Fibroblast of lung (primary cell): ENCODE results near the gene SRSF5. TPM values are rescaled to one million over a fixed set of nuclear protein-coding genes. Genes with fewer than 3 reads are reported as not detected.

Source experiments
- DNase-seq, 2 donors: peaks; one replicate each; pipeline versions ENCODE4 v3.0.0 to v3.0.0-alpha.2; 2010; ENCODE audit warnings: low read depth in 2 of 2
- H2AFZ ChIP-seq: 2 replicates; pipeline ENCODE4 v1.5.1; 2012; ENCODE audit warnings: low read length, control low read depth, inconsistent platforms
- H3K27ac ChIP-seq: 2 replicates; pipeline ENCODE4 v1.5.1; 2011; ENCODE audit warnings: low read length, control low read depth; ENCODE audit not compliant: insufficient read depth
- H3K27me3 ChIP-seq: 2 replicates; pipeline ENCODE4 v1.5.1; 2011; ENCODE audit warnings: mild to moderate bottlenecking, low read length; ENCODE audit not compliant: control insufficient read depth, insufficient read depth
- H3K36me3 ChIP-seq: 2 replicates; pipeline ENCODE4 v1.5.1; 2011; ENCODE audit warnings: low read length; ENCODE audit not compliant: control insufficient read depth, insufficient read depth
- H3K4me1 ChIP-seq: 2 replicates; pipeline ENCODE4 v1.5.1; 2011; ENCODE audit warnings: low read length; ENCODE audit not compliant: control insufficient read depth, insufficient read depth; ENCODE audit errors: extremely low read depth
- H3K4me2 ChIP-seq: 2 replicates; pipeline ENCODE4 v1.5.1; 2011; ENCODE audit warnings: low read length, control low read depth; ENCODE audit not compliant: insufficient read depth; ENCODE audit errors: extremely low read depth
- H3K4me3 ChIP-seq, 4 experiments: fragments of 200-600 bp in 1 of 4; sonication (generic) in 1 of 4; replicated peaks in 1 of 4; 2 replicates each; pipeline ENCODE4 v1.5.1; 2011 to 2016; ENCODE audit warnings: low read length in 4 of 4, low read depth in 3 of 4, mild to moderate bottlenecking in 3 of 4, control low read depth in 2 of 4, inconsistent platforms in 1 of 4, mixed read lengths in 1 of 4; ENCODE audit not compliant: insufficient read depth in 1 of 4; ENCODE audit errors: control extremely low read depth in 1 of 4
- H3K79me2 ChIP-seq: 2 replicates; pipeline ENCODE4 v1.5.1; 2012; ENCODE audit warnings: mild to moderate bottlenecking, low read length, inconsistent platforms; ENCODE audit not compliant: control insufficient read depth, insufficient read depth
- H3K9ac ChIP-seq: 2 replicates; pipeline ENCODE4 v1.5.1; 2011; ENCODE audit warnings: mild to moderate bottlenecking, low read length, control low read depth; ENCODE audit not compliant: insufficient read depth
- H3K9me3 ChIP-seq: 2 replicates; pipeline ENCODE4 v1.5.1; 2012; ENCODE audit warnings: low read depth, low read length; ENCODE audit not compliant: control insufficient read depth, insufficient read depth
- H4K20me1 ChIP-seq: 2 replicates; pipeline ENCODE4 v1.5.1; 2011; ENCODE audit warnings: low read length; ENCODE audit not compliant: control insufficient read depth, insufficient read depth; ENCODE audit errors: extremely low read depth
- EZH2 ChIP-seq: IDR thresholded peaks from 2 replicates; pipeline ENCODE4 v1.5.1; 2012; ENCODE audit warnings: low read length, control low read depth, mild to moderate bottlenecking; ENCODE audit errors: missing control alignments
- polyA plus RNA-seq, 2 donors: library from polyadenylated mRNA; depleted of rRNA in 1 of 2; stranded (reverse) in 1 of 2; unstranded in 1 of 2; fragments of >200 nt; gene quantifications; 2 replicates each; pipeline ENCODE4 v1.2.1, GENCODE V29; 2011 to 2012; ENCODE audit warnings: missing spikeins in 1 of 2
- total RNA-seq: library from RNA; depleted of rRNA; stranded (reverse); fragments of >200 nt; gene quantifications from 2 replicates; pipeline ENCODE4 v1.2.1, GENCODE V29; 2014
- TF ChIP-seq, protein P1 (sequence below), 2 donors: IDR thresholded peaks in 1 of 2; conservative IDR thresholded peaks in 1 of 2; 1 replicate in 1 of 2; 2 replicates in 1 of 2; pipeline ENCODE4 v1.5.1; 2011 to 2012; ENCODE audit warnings: low read length in 2 of 2, control low read depth in 1 of 2, inconsistent platforms in 1 of 2, low read depth in 1 of 2, mild to moderate bottlenecking in 1 of 2

The SRSF5 gene
- total and polyA plus RNA-seq, 2 donors (not counting 1 experiment from before 2014, with no cell fraction given) = 141 to 283 TPM

- Histone ChIP-seq H2AFZ (no peak overlapping the region), H4K20me1 (no peaks in the 10 kb centered on the region), H3K27me3 (no peaks in the 10 kb centered on the region), H3K9ac (no peak overlapping the region), H3K36me3 (no peaks in the 10 kb centered on the region), H3K4me2 (no peak overlapping the region), H3K27ac (no peak overlapping the region), H3K4me1 (no peaks in the 10 kb centered on the region), H3K79me2 (no peaks in the 10 kb centered on the region), H3K4me3 (no peak overlapping the region), H3K9me3 (no peaks in the 10 kb centered on the region)
- TF ChIP-seq, protein P1, sequence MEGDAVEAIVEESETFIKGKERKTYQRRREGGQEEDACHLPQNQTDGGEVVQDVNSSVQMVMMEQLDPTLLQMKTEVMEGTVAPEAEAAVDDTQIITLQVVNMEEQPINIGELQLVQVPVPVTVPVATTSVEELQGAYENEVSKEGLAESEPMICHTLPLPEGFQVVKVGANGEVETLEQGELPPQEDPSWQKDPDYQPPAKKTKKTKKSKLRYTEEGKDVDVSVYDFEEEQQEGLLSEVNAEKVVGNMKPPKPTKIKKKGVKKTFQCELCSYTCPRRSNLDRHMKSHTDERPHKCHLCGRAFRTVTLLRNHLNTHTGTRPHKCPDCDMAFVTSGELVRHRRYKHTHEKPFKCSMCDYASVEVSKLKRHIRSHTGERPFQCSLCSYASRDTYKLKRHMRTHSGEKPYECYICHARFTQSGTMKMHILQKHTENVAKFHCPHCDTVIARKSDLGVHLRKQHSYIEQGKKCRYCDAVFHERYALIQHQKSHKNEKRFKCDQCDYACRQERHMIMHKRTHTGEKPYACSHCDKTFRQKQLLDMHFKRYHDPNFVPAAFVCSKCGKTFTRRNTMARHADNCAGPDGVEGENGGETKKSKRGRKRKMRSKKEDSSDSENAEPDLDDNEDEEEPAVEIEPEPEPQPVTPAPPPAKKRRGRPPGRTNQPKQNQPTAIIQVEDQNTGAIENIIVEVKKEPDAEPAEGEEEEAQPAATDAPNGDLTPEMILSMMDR (conservative IDR thresholded peaks at IDR 0.05 in 1 of 2, IDR thresholded peaks at IDR 0.05 in 1 of 2; ENCODE audit: low read depth in 1 of 2, low read length in 2 of 2) = no peak
- TF ChIP-seq EZH2 = no peak
- DNase-seq = no peak
Measured at GRCh38 chr14:69784942-69785341, 18.0 kb downstream of the SRSF5 start.

DNA sequence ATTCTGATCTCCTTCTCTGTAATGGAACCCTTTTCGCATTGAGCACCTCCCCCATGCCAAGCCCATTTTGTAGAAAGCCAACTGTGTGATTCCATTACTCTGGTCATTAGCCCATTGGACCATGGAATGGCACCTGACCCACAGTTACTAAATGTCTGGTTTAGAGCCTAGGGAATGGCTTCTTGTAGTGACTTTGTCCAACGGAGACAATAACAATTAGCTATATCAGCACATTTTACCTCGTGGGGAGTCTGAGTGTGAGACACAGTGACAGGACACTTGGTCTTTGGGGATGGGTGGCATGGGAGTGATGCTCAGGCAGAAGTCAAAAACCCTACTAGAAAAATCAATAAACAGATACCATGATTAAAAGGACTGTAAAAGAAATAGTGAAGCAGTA, 19.7 kb downstream of the SRSF5 start:
- H3K4me2 ChIP-seq = no peak overlapping the region
- no peaks in the 10 kb centered on the region for H4K20me1 ChIP-seq
- no peak overlapping the region for H2AFZ ChIP-seq
- DNase-seq = no peak
- H3K9ac ChIP-seq = no peak overlapping the region
- H3K36me3 ChIP-seq = no peaks in the 10 kb centered on the region
- no peaks in the 10 kb centered on the region for H3K27me3 ChIP-seq
- no peaks in the 10 kb centered on the region for H3K4me1 ChIP-seq
- H3K4me3 ChIP-seq = no peak overlapping the region
- no peaks in the 10 kb centered on the region for H3K9me3 ChIP-seq
- H3K79me2 ChIP-seq = no peaks in the 10 kb centered on the region
- TF ChIP-seq, protein P1 (conservative IDR thresholded peaks at IDR 0.05 in 1 of 2, IDR thresholded peaks at IDR 0.05 in 1 of 2; ENCODE audit: low read depth in 1 of 2, low read length in 2 of 2) = no peak
- TF ChIP-seq EZH2 = no peak
- H3K27ac ChIP-seq = no peak overlapping the region

DNA sequence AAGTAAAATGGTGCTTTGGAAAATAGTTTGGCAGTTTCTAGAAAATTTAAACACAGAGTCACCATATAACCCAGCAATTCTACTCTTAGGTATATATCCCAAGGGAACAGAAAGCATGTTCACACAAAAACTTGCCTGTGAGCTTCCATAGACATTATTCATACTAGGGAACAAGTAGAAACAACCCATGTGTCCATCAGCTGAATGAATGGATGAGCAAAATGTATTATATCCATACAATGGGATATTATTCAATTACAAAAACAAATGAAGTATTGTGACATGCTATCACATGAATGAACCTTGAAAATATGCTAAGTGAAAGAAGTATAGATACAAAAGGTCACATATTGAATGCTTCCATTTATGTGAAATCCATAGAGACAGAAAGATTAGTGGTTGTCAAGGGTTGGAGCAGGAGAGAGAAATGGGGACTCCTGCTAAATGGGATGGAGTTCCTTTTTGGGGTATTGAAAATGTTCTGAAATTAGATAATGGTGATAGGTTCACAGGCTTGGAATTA, 22.2 kb downstream of the SRSF5 start:
- TF ChIP-seq, protein P1 (conservative IDR thresholded peaks at IDR 0.05 in 1 of 2, IDR thresholded peaks at IDR 0.05 in 1 of 2; ENCODE audit: low read depth in 1 of 2, low read length in 2 of 2) = no peak
- no peak for TF ChIP-seq EZH2
- no peak overlapping the region for H3K9ac ChIP-seq
- no peak overlapping the region for H3K4me3 ChIP-seq
- no peaks in the 10 kb centered on the region for H3K27me3 ChIP-seq
- DNase-seq = no peak
- H3K4me1 ChIP-seq = no peaks in the 10 kb centered on the region
- H4K20me1 ChIP-seq = no peaks in the 10 kb centered on the region
- no peak overlapping the region for H3K4me2 ChIP-seq
- no peaks in the 10 kb centered on the region for H3K9me3 ChIP-seq
- H3K27ac ChIP-seq = no peak overlapping the region
- H3K79me2 ChIP-seq = no peaks in the 10 kb centered on the region
- no peaks in the 10 kb centered on the region for H3K36me3 ChIP-seq
- no peak overlapping the region for H2AFZ ChIP-seq
